GM10248 (cell line): Measurements from ENCODE around the gene PRDM4.
A peak's percentile ranks its signal among the peaks of the same experiment; 100 is the strongest.

Experiments
- CTCF ChIA-PET: fragments of 300-600 bp; sonication (Branson Sonifier 250); formaldehyde crosslinking; extraction: SDS; loops from one replicate; lab custom pipeline; 2021; ENCODE audit warnings: antibody characterized with exemption; lab: Yijun Ruan, JAX
- POLR2A ChIA-PET: fragments of 350-650 bp; sonication (Branson Sonifier 250); formaldehyde crosslinking; extraction: SDS; loops from one replicate; lab custom pipeline; 2020; ENCODE audit warnings: antibody characterized with exemption; lab: Yijun Ruan, JAX
- DNase-seq: peaks from one replicate; pipeline ENCODE4 v3.0.0; 2012; ENCODE audit errors: extremely low spot score
- CTCF ChIP-seq: IDR thresholded peaks from 2 replicates; pipeline ENCODE4 v1.5.1; 2012; ENCODE audit warnings: mild to moderate bottlenecking, low read depth; ENCODE audit errors: extremely low read depth, missing control alignments, control extremely low read depth

Gene PRDM4

GRCh38 chr12:107780298-107780697 lies 19.4 kb upstream of the PRDM4 start:
- ChIA-PET POLR2A (no interaction called here), CTCF (interaction anchor here (1.1 to 1.7 kb wide), 2 partner anchors 11 to 104 kb away, joined by 3 to 4 read pairs; no protein-coding TSS in a partner anchor)
- DNase-seq = no peak
- no peak for TF ChIP-seq CTCF

GRCh38 chr12:107779077-107779831 lies 18.3 kb upstream of the PRDM4 start:
- POLR2A ChIA-PET = no interaction called here
- peak; percentile 63 for DNase-seq
- TF ChIP-seq CTCF = no peak
- CTCF ChIA-PET = interaction anchor here (1.1 to 1.7 kb wide), 2 partner anchors 10 to 105 kb away, joined by 3 to 4 read pairs; no protein-coding TSS in a partner anchor

- ChIA-PET CTCF (no interaction called here), POLR2A (no interaction called here)
- TF ChIP-seq CTCF = no peak
- DNase-seq = no peak
Observed at GRCh38 chr12:107778383-107779025, 17.6 kb upstream of the PRDM4 start.

- DNase-seq = no peak
- ChIA-PET POLR2A (no interaction called here), CTCF (interaction anchor here (1.2 to 1.5 kb wide), 2 partner anchors 14 to 17 kb away, joined by 4 read pairs; no protein-coding TSS in a partner anchor)
- no peak for TF ChIP-seq CTCF
Observed at GRCh38 chr12:107776171-107776570, 15.2 kb upstream of the PRDM4 start.

- ChIA-PET POLR2A (no interaction called here), CTCF (no interaction called here)
- DNase-seq = no peak
- TF ChIP-seq CTCF = no peak
Observed at GRCh38 chr12:107775093-107775721, 14.3 kb upstream of the PRDM4 start.

GRCh38 chr12:107774349-107775029 lies 13.6 kb upstream of the PRDM4 start, which contains the start of gene ASCL4:
ASCL4 (plus strand) TSS chr12:107774704; CDS start chr12:107775219, 515 bp downstream.
- no peak for DNase-seq
- no peak for TF ChIP-seq CTCF
- POLR2A ChIA-PET = interaction anchor here (0.6 kb wide), 1 partner anchor 31 kb away, joined by 3 read pairs; no protein-coding TSS in a partner anchor
- CTCF ChIA-PET = no interaction called here
